WI38 (cell line): ENCODE data around the gene CCNL2.

Source experiments
- H3K4me3 ChIP-seq: 2 replicates; pipeline ENCODE4 v1.5.1; 2011; ENCODE audit warnings: low read depth, mild to moderate bottlenecking, control low read depth, low read length
- CTCF ChIP-seq: IDR thresholded peaks from 2 replicates; pipeline ENCODE4 v1.5.1; 2012; ENCODE audit warnings: low read depth, mild to moderate bottlenecking, control low read depth, low read length

Gene CCNL2

DNA sequence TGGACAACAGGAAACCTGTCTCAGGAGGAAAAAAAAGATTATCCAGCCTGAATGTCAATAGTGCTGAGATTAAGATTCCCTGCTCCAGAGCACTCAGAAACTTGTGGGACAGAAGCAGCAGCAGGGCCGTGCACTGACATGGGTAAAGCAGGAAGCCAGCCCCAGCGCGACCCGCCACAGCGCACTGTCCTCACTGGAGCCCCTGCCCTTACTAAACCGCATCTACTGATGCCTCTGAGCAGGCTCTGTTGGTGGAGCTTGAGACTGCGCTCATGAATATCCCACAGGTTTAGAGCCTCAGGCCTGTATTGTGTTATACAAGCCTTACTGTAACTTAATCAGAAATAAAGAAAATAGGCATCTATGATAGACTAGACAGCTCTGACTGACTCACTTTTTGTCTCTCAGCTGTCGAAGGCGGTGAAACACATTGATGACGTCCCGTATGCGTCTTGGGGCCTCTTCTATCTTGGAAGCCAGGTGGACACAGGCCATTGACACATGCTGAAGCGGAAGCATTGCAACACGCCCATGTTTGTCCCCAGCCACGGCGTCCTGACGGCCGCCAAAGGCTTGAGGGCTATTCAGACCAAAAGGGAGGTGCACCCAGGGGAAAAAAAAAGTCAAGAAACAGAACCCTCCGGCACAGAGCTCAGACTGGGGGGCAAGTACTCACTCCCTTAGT, 1.2 kb downstream of the CCNL2 start:
- no peak for TF ChIP-seq CTCF
- H3K4me3 ChIP-seq: peak overlapping the region; percentile 99

DNA sequence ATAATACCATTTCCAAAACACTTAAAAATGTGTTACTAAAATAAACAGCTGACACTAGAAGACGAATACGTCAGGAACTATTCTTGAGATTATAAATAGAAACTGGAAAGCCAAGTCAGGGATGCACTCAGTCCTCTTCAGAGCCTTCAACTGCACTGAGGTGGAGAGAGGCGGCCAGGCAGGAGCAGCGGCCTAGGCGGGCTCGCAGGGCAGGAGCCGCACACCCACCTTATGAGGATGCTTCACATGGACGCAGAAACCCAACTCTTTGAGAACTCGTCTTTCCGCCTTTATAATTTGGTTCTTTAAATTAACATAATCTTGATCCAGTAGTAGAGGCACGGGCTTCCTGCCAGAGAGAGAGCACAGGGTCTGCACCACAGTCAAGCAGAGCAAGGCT, 4.0 kb downstream of the CCNL2 start:
- TF ChIP-seq CTCF: no peak

DNA sequence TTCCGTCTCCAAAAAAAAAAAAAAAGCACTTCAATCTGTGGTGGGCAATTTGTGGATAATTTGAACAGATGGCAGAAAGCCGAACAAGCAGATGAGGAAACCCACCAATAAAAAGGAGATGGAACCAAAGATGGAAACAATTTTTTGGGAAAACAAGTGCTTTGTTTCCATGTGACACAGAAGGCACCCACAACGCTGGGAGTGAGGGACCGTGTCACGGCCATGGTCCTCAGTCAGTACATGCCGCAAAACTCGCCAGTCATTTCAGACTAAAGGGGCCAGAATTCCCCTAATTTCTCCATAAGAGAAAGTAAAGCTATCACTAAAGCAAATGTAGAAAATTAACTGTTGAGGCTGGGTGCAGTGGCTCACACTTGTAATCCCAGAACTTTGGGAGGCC, 5.0 kb downstream of the CCNL2 start:
- no peak for TF ChIP-seq CTCF
- H3K4me3 ChIP-seq: no peak overlapping the region

More for the DNA sequence above, 4.0 kb downstream of the CCNL2 start:
- H3K4me3 ChIP-seq: no peak overlapping the region

DNA sequence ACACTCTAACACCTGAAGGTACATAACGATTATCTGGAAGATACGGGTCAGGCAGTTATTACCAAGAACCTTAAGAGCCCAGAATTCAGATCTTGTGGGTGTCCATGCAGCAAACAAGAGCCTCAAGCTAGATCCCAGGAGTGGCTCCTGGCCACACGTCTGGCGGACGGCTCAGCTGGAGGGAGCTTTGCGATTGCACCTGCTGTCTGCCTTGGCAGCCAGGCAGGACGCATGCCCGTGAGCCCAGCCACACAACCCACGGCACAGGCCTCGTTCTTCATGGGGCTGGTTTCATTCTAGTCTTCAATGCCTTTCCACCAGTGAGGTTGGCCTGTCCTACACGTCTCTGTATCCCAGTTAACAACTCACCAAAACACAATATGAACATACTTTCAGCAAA, 5.7 kb downstream of the CCNL2 start:
- TF ChIP-seq CTCF: no peak
- H3K4me3 ChIP-seq: no peak overlapping the region

DNA sequence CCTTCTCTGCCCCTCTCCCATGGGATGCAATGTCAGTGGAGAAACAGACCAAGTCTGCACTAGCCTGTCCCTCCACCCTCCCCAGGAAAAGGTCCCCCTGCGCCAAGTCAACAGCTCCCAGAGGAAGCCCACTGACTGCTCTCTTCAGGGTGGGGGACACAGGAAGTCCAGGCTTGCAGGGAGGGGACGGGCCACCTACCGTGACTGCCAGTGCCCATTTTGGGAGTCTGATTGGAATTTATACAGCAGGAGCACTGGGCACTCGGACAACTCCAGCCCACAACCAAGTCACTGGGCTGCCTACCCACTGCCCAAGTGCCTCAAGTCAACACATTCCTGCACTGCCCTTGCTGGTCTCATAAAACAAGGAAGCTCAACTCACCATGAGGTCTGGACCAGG, 6.1 kb downstream of the CCNL2 start:
- H3K4me3 ChIP-seq: no peak overlapping the region
- no peak for TF ChIP-seq CTCF

DNA sequence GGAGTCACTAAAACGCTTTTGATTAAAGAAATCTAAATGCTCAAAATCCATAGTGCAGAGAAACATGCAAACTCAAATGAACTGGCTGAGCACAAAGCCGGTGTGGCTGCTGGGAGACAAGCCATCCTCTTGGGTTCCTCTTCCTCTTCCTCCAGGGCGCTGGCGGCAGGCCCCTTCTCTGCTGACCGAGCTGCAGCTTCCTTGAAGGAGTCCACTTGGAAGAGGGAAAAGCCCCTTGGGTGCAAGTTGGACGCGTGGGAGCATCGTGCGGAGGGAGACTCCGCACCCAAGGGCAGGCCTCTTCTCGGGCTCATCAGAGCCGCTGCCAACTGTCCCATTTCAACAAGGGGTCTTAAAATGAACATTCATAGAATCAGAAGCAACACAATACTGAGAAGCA, 7.9 kb downstream of the CCNL2 start:
- no peak overlapping the region for H3K4me3 ChIP-seq
- no peak for TF ChIP-seq CTCF

- no peak for TF ChIP-seq CTCF
- no peak overlapping the region for H3K4me3 ChIP-seq
These were observed 8.5 kb downstream of the CCNL2 start for GRCh38 chr1:1390675-1391074.
